GM20431 (cell line): ENCODE results near the gene CNBD2.
"Not testable (repeated sequence)": the region's sequence is repeated elsewhere in the genome, so short reads cannot be mapped to it uniquely, and the experiment has no call there.

ENCODE experiments used
- in situ Hi-C: fragments of 300-500 bp; cut with MseI, MboI; formaldehyde crosslinking; loops from one replicate; pipeline ENCODE4 v1.15.0; 2020; ENCODE audit warnings: low sequenced_read_pairs; ENCODE audit not compliant: unreplicated experiment

CNBD2 gene

DNA sequence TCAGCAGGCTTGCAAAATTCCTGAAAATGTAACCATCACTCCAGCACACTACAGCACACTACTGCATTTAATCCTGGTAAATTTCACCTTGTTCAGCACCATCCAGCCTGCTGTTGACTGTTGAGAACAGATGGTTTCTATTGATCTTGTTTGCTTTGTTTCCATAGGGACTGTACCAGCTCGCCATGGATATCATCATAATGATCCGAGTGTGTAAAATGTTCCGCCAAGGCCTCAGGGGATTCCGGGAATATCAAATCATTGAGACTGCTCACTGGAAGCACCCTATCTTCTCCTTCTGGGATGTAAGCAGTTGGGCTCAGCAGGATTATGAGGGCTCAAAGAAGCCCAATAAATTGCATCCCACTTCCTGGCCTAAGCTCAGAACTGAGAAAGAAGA lies 4.1 kb downstream of the CNBD2 start:
- in situ Hi-C loops: no loop called here

DNA sequence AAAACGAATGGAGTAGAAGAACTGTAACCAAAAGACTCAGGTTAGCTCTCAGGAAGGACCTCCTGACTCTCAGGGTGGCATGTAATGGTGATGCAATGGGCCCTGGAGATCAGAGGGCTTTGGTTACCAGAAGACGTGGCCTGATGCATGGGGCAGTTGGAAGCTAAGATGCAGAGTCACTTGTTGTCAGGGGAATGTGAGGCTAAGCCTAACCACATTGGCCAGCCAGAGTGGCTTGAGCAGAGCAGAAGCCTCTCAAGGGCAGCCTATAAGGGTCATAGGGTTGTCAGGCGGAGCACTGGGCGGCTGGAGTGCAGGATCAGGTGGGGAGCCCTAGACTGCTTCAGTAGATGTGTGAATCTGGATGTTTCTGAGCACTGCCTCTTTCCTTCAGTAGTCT lies 5.9 kb downstream of the CNBD2 start:
- in situ Hi-C loops: no loop called here

DNA sequence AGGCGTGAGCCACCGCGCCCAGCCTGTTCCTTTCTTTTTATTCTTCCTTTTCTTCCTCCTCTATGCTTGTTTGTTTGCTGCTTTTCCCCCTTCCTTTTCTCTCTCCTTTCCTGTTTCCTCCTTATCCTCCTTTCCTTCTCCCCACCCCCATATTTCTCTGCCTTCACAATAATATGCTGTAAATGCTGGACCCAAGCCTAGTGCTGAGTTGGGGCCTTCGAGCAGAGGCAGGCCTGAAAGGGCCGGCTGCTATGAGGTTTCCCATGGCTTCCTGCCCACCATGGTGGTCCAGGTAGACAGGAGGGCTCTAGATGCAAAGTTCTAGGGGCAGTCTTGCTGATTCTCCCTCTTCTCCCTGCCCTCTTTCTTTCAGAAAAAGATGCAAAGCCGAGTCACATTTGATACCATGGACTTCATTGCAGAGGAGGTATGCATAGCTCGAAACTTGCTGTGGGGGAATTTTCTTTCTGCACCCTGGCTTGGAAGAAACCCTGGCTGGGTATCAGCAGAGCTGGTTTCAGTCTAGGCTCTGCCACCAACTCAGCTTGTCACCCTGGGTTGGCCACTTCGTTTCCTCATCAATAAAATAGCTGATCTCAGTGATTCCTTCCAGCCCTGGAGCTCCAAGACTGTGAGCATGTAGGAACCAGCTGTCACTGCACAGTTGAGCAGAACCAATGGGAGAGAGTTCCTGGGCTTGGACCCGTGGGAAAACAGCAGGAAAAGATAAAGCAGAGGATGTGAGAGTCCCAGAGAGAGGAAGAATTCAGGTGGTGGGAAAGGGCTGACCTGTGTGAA lies 7.4 kb downstream of the CNBD2 start:
- in situ Hi-C loops: no loop called here

DNA sequence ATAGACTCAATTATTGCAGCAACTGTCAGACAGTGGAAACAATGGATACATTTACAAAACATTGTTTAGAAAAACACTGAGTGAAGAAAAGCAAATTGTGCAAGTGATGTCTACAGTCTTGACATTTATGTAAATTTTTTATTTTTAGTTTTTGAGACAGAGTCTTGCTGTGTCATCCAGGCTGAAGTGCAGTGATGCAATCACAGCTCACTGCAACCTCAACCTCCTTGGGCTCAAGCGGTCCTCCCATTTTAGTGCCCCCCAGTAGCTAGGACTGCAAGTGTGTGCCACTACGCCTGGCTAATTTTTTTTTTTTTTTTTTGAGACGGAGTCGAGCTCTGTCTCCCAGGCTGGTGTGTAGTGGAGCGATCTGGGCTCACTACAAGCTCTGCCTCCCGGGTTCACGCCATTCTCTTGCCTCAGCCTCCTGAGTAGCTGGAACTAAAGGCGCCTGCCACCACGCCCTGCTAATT lies 9.7 kb downstream of the CNBD2 start:
- in situ Hi-C loops: no loop called here

DNA sequence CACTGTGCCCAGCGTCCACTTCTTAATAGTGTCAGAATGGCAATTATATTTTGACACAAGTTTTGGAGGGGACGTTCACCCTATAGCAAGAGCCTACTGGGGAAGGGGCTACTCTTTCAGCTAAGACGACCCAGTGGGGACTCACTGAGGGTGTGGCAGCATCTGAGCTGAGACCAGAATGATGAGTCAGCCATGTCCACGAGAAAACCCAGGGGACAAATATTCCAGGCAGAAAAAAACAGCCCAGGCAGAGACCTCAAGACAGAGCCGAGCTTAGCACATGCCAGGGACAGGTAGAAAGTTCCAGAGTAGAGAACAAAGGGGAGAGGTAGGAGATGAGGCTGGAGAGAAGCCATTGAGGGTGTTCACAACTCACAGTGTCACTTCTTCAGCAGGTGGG lies 11.2 kb downstream of the CNBD2 start:
- in situ Hi-C loops: no loop called here

DNA sequence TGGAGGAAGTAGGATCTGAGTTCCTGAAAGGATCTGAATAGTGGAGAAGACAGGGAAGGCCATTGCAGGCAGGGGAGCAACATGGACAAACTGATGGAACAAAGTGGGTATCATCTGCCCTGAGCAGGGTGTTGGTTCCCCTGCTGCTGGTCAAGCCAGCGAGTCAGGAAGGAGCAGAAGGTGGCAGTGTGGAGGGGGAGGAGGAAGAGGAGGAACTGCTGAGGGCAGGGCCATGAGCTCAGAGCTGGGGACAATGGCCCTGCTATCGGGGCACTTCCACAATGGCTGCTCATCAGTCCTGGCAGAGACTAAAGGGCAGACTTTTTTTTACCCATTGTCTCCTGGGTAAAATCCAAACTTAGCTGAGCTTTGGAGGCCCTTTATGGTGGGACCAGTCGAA lies 13.6 kb downstream of the CNBD2 start:
- in situ Hi-C loops: no loop called here

DNA sequence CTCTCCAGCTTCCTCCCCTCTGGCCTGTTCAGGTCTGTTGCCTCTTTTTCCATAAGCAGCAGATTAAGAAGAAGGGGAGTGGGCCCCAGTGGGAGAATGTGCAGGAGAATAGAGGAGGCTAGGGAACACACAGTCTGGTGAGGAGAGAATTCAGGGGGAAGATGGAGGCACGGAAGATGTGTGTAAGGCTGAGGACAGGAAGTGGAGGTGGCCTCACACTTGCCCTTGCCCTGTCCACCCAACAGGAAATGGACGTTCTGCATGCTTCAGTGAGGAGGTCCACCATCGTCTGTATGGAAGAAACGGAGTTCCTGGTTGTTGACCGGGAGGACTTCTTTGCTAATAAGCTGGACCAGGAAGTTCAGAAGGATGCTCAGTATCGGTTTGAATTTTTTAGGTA lies 16.0 kb downstream of the CNBD2 start:
- in situ Hi-C loops: no loop called here

DNA sequence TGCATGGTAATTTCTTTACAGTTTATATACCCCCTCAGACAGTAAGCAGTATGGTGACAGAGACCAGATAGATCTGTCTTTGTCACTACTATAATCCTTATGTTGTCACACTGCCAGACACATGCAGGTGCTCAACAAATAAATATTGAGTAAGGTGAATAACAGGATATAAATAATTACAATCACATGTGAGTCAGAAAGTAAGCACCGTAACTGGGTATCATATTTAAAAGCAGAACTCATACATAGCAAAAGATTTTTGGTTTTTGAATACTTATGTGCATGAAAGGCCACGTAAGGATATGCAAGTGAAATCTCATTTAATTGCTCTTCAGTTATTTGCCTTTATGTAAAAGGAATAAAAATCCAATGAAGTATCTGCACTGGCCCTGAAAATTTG lies 17.4 kb downstream of the CNBD2 start:
- in situ Hi-C loops: no loop called here

DNA sequence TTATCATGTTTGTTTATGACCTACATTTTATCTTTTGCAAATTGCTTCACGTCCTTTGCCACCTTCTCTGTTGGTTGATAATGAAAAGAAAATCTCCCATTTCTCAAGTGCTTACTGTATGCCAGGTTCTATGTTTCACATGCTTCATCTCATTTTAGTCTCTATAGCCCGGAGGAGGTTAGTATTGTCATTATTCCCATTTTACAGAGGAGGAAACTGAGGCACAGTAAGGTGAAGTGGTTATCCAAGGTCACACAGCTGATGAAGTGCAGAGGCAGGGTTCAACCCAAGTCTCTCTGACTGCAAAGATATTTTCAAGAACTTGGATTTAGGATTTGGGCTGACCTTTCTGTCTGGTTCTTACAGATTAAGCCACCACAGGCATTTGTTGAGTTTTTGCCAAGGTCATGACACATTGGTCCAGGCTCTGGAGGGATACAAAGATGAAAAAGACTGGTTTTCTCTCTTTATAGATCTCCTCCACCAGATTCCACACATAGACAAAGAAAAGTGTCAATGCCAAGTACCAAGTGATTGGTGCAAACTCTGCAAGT lies 20.6 kb downstream of the CNBD2 start:
- in situ Hi-C loops: no loop called here

DNA sequence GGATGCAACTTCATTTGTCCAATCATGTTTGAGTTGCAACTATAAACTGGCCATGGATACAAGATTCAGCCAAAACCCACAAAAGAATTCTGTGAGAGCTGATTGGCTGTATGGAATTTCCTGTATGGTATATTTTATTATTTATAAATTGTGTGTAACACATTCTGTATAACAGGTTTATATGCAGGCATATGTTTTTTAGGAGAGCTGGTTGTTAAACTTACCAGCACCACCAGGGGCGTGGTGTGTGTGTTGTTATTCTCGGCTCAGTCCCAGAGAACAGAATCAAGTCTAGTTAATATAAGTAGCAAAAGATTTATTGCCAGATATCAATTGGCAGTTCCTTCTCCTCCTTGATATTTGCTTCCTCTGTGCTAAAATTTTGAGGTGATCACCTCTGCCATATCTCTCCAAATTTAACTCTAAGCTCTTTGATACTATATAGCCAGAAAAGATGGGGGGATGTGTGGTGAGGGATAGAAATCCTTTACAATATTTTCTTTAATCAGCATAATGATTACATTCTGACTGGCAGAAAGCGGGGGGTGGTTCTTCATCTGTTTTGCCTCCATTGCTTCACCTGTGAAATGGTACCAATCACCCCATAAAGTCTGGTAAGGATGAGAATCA lies 22.9 kb downstream of the CNBD2 start:
- in situ Hi-C loops: no loop called here

DNA sequence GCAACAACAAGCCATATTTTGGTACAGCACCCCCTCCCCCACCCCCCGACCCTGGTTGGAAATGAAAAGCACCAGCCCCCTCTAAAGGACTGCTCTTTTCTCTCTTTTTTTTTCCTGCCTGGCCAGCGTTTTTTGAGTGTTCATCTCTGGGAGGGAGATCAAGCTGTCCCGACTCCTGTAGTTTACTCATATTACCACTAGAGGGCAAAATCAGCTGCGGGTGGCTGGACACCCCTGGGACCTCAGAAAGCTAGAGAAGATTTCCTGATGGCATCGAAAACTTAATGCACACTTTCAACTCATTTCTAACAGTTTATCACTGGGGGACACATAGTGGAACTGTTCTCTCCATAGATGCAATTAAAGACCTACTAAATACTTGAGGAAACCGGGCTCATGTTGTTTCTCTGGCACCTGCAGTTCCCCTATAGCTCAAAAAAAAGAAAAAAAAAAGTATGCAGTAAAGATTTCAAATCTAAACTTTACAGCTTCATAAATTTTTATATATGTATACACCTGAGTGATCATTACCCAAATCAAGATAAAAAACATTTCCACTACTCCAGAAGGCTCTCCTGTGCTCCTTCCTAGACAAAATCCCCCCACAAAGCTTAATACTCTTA lies 24.4 kb downstream of the CNBD2 start:
- in situ Hi-C loops: no loop called here

DNA sequence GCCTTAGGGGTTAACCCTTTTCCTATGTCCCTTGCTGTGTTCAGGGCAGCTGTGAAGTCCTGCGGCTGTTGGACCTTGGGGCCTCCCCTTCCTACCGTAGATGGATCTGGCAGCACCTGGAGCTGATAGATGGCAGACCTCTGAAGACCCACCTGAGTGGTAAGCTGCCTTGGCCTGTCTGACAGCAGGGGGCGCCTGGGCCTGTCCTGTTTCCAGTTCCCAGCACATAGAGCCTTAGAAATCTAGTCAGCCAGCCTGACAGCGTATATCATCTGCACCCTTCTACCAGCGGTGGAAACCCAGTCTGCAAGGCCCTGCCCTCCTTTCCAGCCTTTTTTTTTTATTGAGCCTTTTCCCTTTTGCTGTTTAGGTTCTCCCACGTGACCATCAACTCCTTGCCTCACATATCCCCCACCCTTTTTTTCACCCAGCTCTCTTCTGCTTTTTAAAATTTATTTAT lies 26.6 kb downstream of the CNBD2 start:
- in situ Hi-C loops: loop anchor here (5.0 kb wide), 1 partner anchor 142 kb away; no protein-coding TSS in a partner anchor

DNA sequence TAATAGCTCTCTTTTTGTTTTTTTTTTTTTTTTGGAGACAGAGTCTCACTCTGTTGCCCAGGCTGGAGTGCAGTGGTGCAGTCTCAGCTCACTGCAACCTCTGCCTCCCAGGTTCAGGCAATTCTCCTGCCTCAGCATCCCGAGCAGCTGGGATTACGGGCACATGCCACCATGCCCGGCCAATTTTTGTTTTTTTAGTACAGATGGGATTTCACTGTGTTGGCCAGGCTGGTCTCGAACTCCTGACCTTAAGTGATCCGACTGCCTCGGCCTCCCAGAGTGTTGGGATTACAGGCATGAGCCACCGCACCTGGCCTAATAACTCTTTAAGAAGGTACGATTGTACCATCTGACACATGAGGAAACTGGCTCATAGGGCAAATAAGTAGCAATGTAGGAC lies 28.1 kb downstream of the CNBD2 start:
- in situ Hi-C loops: loop anchor here (5.0 kb wide), 1 partner anchor 141 kb away; no protein-coding TSS in a partner anchor

DNA sequence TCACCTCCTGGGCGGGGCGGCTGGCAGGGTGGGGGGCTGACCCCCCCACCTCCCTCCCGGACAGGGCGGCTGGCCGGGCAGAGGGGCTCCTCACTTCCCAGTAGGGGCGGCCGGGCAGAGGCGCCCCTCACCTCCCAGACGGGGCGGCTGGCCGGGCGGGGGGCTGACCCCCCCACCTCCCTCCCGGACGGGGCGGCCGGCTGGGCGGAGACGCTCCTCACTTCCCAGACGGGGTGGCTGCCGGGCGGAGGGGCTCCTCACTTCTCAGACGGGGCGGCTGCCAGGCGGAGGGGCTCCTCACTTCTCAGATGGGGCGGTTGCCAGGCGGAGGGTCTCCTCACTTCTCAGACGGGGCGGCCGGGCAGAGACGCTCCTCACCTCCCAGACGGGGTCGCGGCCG lies 32.9 kb downstream of the CNBD2 start:
- in situ Hi-C loops: not testable (repeated sequence)

DNA sequence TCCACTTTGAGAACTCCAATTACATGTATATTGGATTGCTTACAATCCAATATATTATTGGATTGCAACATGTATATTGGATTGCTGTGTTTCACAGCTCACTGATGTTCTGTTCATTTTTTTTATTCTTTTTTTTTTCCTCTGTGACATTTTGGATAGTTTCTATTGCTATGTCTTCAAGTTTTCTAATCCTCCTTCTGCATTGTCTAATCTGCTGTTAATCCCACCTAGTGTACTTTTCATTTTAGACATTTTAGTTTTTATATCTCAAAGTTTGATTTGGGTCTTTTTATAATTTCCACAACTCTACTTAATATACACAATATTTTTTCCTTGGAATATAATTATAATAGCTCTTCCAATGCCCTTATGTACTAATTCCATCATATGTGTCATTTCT lies 34.5 kb downstream of the CNBD2 start:
- in situ Hi-C loops: no loop called here

DNA sequence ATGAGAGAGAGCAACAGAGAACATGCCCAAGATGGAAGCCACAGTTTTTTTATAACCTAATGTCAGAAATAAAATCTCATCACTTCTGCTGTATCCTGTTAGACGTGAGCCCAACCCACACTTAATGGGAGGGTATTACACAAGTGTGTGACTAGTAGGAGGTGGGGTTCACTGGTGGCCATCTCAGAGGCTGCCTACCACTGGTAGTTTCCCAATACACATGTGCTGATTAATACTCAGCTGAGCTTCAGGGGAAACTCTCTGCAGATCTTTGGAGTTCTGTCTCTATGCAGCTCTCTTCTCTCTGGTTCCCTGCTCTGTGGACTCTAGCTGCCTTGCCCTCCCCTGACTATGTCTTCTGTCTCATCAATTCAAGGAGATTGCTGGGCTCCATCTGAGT lies 35.7 kb downstream of the CNBD2 start:
- in situ Hi-C loops: no loop called here

DNA sequence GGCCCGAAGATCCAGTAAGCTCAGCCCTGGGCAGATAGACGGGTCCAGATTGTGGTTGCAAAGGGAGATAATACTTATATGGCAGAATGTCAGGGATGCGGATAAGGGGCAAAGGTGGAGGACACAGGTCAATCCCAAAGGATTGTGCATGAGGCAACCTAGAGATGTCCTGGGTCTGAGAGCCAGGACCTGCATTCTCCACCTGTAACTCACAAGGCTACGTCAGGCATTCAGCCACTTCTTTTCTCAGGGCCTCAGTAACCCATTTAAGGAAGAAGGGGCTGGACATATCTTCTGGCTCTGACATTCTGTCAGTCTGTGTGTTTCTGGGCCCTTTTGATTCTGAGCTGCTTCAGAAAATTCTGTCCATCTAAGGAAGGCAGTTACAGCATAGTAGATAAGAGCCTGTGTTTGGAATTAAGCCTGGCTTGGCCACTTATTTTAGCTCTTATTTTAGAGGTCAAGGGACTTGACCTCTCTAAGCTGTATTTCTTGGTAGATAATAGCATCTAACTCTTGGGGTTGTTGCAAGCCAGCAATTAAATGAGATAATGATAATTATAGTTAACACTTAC lies 40.2 kb downstream of the CNBD2 start:
- in situ Hi-C loops: no loop called here

DNA sequence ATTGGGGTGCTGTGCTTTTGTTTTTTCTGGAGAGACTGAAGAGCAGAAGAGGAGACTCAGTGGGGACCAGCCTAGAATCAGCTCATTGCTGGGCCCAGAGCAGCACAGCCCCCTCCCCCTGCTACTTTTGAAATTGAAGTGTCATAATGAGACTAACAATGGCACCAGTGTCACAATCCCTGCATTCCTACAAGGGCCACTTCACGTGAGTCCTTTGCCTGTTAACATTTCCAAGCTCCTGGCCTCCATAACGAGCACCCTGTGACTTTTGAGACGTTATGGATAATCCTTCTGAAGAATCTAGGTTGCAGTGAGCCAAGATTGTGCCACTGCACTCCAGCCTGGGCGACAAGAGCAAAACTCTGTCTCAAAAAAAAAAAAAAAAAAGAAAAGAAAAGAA lies 41.7 kb downstream of the CNBD2 start:
- in situ Hi-C loops: no loop called here

DNA sequence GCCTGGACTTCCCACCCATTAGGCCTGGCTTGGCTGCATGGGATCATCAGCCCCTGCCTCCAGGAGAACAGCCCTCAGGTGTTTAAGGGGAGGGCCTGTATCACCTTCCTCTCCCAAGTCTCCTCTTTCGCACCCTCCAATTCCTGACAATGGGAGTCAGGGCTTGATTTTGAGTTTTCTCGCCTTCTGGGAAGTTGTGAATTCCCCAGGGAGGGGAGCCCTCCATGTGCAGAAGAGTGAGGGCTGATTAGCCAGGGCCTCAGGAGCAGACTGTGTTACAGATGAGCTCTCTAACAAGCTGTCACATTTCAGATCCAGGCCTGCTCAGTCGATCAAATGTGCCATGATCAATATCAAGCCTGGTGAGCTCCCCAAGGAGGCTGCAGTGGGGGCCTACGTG lies 42.4 kb downstream of the CNBD2 start:
- in situ Hi-C loops: no loop called here

DNA sequence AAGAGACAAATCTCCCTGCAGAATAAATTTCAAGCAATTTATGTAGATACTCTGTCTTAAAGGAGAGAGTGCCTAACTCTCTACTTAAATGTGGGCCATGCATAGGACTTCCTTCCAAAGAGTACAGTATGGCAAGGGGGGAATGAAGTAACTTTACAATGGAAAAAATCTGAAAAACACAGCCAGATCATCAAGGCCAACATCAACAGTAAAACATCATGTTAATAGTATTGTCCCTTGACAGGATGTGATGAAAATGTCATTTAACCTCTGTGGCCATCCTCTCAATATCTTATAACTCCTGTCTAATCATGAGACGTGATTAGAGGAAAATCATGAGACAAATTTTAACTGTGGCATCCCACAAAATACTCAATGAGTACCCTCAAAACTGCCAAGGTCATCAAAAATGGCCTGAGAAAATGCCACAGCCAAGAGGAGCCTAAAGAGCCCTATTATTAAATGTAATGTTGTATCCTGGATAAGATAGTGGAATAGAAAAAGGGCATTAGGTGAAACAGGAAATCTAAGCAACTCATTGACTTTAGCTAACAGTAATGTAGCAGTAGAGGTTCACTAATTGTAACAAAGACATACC lies 47.5 kb downstream of the CNBD2 start:
- in situ Hi-C loops: no loop called here
